Measurements from ENCODE around the gene TSPAN14. TPM values are rescaled to one million over a fixed set of nuclear protein-coding genes. Genes with fewer than 3 reads are reported as not detected.
A peak's percentile ranks its signal among the peaks of the same experiment; 100 is the strongest.

Gene TSPAN14
- polyA plus RNA-seq, 3 donors: 123 to 160 (median 146) TPM

DNA sequence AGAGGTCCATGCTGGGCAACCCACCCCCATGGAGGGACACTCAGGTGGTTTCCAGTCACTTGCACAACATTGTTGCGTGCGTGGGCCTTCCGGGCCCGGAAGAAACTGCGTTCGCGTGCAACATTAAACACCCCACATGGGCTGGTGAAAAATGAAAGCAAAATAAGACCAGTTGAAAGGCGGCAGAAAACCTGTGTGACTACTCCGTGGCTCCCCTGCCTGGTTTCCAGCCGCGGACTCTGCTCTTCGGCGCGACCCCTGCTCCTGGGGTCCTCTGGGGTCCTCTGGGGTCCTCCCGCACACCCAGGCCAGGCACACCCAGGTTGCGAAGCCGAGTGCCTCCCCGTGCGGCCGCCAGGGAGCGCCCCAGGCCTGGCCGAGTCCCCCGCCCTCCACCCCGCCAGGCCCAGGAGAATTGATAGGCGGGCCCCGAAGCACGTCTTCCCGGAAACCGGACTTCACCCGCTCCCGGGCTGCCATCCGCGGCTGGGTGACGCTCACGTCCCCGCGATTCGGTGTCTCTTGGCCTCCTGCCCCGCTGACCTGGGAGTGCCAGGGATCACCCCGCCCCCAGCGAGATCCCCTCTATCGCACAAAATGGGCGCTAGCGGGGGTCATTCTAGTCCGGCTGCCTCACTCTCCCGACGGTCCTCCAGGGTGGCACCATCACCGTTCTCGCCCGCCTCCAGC, 81.7 kb downstream of the TSPAN14 start:
- Mint-ChIP-seq H3K36me3 (no peaks in the 10 kb centered on the region), H3K27me3 (ENCODE audit: low read depth in 3 of 3) (no peaks in the 10 kb centered on the region), H3K27ac (peak overlapping the region; percentile 63 to 96 (median 91)), H3K4me1 (peaks cover 15% of the 10 kb centered on the region), H3K9me3 (no peaks in the 10 kb centered on the region), H3K4me3 (peak overlapping the region; percentile 86 to 89)
- H3K79me2 ChIP-seq (ENCODE audit: insufficient read depth, low read length): no peaks in the 10 kb centered on the region
- peak overlapping the region; percentile 66 to 93 for H3K27ac ChIP-seq (ENCODE audit: low read depth in 1 of 2, low read length in 2 of 2)
- no peaks in the 10 kb centered on the region for H3K27me3 ChIP-seq (ENCODE audit: control insufficient read depth in 2 of 2, insufficient read depth in 2 of 2, low read length in 2 of 2)
- intact Hi-C loops (cut with micrococcal nuclease): no loop called here
- H2AFZ ChIP-seq (ENCODE audit: insufficient read depth, low read depth, low read length, poor library complexity, severe bottlenecking): peak overlapping the region; percentile 92
- no peaks in the 10 kb centered on the region for H3K9me3 ChIP-seq (replicated peaks in 1 of 2; ENCODE audit: control insufficient read depth in 1 of 2, insufficient read depth in 1 of 2, low read length in 2 of 2)
- TF ChIP-seq, protein P1, sequence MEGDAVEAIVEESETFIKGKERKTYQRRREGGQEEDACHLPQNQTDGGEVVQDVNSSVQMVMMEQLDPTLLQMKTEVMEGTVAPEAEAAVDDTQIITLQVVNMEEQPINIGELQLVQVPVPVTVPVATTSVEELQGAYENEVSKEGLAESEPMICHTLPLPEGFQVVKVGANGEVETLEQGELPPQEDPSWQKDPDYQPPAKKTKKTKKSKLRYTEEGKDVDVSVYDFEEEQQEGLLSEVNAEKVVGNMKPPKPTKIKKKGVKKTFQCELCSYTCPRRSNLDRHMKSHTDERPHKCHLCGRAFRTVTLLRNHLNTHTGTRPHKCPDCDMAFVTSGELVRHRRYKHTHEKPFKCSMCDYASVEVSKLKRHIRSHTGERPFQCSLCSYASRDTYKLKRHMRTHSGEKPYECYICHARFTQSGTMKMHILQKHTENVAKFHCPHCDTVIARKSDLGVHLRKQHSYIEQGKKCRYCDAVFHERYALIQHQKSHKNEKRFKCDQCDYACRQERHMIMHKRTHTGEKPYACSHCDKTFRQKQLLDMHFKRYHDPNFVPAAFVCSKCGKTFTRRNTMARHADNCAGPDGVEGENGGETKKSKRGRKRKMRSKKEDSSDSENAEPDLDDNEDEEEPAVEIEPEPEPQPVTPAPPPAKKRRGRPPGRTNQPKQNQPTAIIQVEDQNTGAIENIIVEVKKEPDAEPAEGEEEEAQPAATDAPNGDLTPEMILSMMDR (IDR thresholded peaks at IDR 0.05): peak; percentile 91
- H4K20me1 ChIP-seq (ENCODE audit: insufficient read depth, low read length): no peaks in the 10 kb centered on the region
- peaks cover 7 to 13% of the 10 kb centered on the region in 2 donors for H3K4me1 ChIP-seq (ENCODE audit: control insufficient read depth in 1 of 2, insufficient read depth in 2 of 2, low read length in 2 of 2)
- peak; percentile 76 to 93 (median 83) for DNase-seq
- peak overlapping the region; percentile 44 to 78 (median 64) for H3K4me3 ChIP-seq (replicated peaks in 1 of 3; ENCODE audit: low read depth in 2 of 3, low read length in 3 of 3)
- 14% methylated on average over 43 of the region's 50 CpGs for WGBS (ENCODE audit: insufficient coverage)
- H3K4me2 ChIP-seq (replicated peaks; ENCODE audit: extremely low read depth, low read length, poor library complexity, severe bottlenecking): peak overlapping the region; percentile 81
- H3K36me3 ChIP-seq (replicated peaks in 1 of 2; ENCODE audit: control insufficient read depth in 1 of 2, insufficient read depth in 2 of 2, low read length in 2 of 2): no peaks in the 10 kb centered on the region
- H3K9ac ChIP-seq (ENCODE audit: insufficient read depth, low read length, poor library complexity, severe bottlenecking): peak overlapping the region; percentile 88

GRCh38 chr10:80536361-80536835, 82.3 kb downstream of the TSPAN14 start:
- peak overlapping the region in 6 of 7 donors; percentile 81 to 96 (median 92) for H3K27ac Mint-ChIP-seq
- peak overlapping the region; percentile 44 to 78 (median 64) for H3K4me3 ChIP-seq (replicated peaks in 1 of 3; ENCODE audit: low read depth in 2 of 3, low read length in 3 of 3)
- H3K9me3 ChIP-seq (replicated peaks in 1 of 2; ENCODE audit: control insufficient read depth in 1 of 2, insufficient read depth in 1 of 2, low read length in 2 of 2): no peaks in the 10 kb centered on the region
- TF ChIP-seq, protein P1 (IDR thresholded peaks at IDR 0.05): no peak
- H2AFZ ChIP-seq (ENCODE audit: insufficient read depth, low read depth, low read length, poor library complexity, severe bottlenecking): peak overlapping the region; percentile 92
- H3K9ac ChIP-seq (ENCODE audit: insufficient read depth, low read length, poor library complexity, severe bottlenecking): peak overlapping the region; percentile 88
- peak overlapping the region; percentile 66 to 93 for H3K27ac ChIP-seq (ENCODE audit: low read depth in 1 of 2, low read length in 2 of 2)
- no peaks in the 10 kb centered on the region for H3K27me3 Mint-ChIP-seq (ENCODE audit: low read depth in 3 of 3)
- DNase-seq: no peak
- H3K27me3 ChIP-seq (ENCODE audit: control insufficient read depth in 2 of 2, insufficient read depth in 2 of 2, low read length in 2 of 2): no peaks in the 10 kb centered on the region
- WGBS (ENCODE audit: insufficient coverage): 70% methylated on average over 10 of the region's 17 CpGs
- peaks cover 18% of the 10 kb centered on the region for H3K4me1 Mint-ChIP-seq
- H3K9me3 Mint-ChIP-seq: peaks cover 0 to under 1% (median 0%) of the 10 kb centered on the region in 7 donors
- H3K4me3 Mint-ChIP-seq: peak overlapping the region; percentile 86 to 89
- H4K20me1 ChIP-seq (ENCODE audit: insufficient read depth, low read length): no peaks in the 10 kb centered on the region
- peaks cover 5 to 17% of the 10 kb centered on the region in 2 donors for H3K4me1 ChIP-seq (ENCODE audit: control insufficient read depth in 1 of 2, insufficient read depth in 2 of 2, low read length in 2 of 2)
- H3K4me2 ChIP-seq (replicated peaks; ENCODE audit: extremely low read depth, low read length, poor library complexity, severe bottlenecking): peak overlapping the region; percentile 81
- no peaks in the 10 kb centered on the region for H3K36me3 Mint-ChIP-seq
- intact Hi-C loops (cut with micrococcal nuclease): no loop called here
- no peaks in the 10 kb centered on the region for H3K36me3 ChIP-seq (replicated peaks in 1 of 2; ENCODE audit: control insufficient read depth in 1 of 2, insufficient read depth in 2 of 2, low read length in 2 of 2)
- no peaks in the 10 kb centered on the region for H3K79me2 ChIP-seq (ENCODE audit: insufficient read depth, low read length)

Measured in CD14-positive monocyte (primary cell).